NCI-H748 (cell line): ENCODE results near the gene SSNA1.
"Not testable (repeated sequence)": the region's sequence is repeated elsewhere in the genome, so short reads cannot be mapped to it uniquely, and the experiment has no call there.

Source experiments
- DNase-seq: peaks from one replicate; lab custom pipeline; 2025; ENCODE audit not compliant: unreplicated experiment; lab: John Stamatoyannopoulos, UW

The SSNA1 gene

DNA sequence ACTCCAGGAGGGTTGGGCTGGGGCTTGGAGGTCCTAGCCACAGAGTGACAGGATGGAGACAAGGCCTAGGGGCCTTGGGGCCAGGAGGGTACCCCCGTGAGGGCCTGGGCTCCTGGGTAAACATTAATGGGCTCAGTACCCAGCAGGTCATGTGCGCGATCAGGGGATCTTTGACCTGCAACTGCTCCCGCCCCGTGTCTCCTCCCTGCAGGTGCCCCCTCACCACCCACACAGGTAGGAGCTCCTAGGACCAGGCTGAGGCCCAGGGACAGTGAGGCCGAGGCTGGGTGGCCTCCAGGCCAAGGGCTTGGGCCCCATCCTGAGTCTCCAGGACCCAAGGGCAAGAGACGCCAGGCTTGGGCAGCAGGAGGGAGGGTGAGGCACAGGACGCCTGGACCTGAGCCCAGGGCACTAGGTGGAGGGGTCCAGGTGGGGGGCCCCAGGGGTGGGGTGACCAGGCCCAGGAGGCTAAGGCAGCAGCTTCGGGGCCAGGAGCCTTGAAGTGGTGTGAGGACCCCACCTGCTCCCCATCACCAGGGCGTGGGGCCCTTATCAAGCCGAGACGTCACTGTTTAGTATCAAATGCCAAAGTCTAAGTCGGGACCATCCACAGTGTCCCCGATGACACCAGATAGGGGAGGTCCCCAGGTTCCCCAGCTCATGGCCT, 42.4 kb downstream of the SSNA1 start, which contains the start of gene SLC34A3:
Gene SLC34A3, plus strand, starts transcription at position 197 of the 667 bp plus-strand sequence. CDS start 802 bp downstream, outside the sequence.
- no peak for DNase-seq

DNA sequence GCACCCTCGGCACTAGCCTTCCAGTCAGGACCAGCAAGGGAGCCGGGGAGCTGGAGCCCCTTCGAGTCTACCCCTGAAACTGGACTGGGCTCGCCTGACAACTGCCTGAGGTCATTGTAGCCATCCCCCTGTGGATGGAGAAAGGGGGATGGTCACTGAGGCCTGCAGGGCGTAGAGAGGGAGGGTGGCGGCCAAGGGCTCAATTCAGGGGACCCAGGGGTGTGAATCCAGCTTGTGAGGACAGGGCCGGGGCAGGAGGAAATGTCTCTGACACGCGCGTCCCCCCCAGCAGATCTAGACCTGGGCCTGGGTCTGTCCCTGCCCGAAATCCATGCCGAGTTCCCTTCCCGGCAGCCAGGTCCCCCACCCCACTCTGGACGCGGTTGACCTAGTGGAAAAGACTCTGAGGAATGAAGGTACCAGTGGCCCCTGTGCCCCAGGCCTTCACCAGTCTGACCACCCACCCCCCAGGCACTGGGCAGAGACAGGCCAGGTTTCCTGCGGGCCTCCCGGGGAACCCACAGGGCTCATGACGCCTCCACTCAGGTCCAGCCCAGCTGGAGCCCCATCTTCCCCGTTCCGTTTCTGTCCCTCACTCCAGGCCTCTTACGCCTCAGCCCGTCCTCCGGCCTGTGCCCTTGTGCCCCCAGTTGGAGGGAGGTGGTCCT, 43.0 kb downstream of the SSNA1 start:
- no peak for DNase-seq

DNA sequence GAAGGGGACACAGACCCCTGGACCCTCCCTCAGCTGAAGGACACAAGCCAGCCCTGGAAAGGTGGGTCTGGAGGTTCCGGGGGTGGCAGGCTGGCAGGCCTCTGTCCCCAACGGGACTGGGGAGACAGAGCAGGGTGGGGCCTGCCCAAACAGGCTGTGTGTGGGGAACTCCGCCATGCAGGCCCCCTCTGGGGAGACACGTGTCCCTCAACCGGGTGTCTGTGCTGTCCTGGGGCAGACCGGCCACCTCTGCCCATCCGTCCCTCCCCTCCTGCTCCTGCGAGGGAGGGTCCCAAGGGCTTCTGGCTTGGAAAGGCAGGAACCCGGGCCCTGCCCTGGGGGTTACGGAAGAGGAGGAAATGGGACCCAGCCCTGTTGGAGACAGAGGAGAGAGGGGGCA, 43.6 kb downstream of the SSNA1 start:
- DNase-seq, result no peak

DNA sequence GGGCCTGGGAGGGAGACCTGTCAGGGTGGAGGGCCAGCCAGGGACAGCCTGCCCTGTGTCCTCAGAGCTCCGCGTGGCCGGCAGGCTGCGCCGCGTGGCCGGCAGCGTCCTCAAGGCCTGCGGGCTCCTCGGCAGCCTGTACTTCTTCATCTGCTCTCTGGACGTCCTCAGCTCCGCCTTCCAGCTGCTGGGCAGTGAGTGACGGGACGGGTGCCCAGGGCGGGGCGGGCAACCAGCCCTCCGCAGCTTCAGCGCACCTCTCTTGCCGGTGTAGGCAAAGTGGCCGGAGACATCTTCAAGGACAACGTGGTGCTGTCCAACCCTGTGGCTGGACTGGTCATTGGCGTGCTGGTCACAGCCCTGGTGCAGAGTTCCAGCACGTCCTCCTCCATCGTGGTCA, 44.0 kb downstream of the SSNA1 start:
- DNase-seq, result no peak

DNA sequence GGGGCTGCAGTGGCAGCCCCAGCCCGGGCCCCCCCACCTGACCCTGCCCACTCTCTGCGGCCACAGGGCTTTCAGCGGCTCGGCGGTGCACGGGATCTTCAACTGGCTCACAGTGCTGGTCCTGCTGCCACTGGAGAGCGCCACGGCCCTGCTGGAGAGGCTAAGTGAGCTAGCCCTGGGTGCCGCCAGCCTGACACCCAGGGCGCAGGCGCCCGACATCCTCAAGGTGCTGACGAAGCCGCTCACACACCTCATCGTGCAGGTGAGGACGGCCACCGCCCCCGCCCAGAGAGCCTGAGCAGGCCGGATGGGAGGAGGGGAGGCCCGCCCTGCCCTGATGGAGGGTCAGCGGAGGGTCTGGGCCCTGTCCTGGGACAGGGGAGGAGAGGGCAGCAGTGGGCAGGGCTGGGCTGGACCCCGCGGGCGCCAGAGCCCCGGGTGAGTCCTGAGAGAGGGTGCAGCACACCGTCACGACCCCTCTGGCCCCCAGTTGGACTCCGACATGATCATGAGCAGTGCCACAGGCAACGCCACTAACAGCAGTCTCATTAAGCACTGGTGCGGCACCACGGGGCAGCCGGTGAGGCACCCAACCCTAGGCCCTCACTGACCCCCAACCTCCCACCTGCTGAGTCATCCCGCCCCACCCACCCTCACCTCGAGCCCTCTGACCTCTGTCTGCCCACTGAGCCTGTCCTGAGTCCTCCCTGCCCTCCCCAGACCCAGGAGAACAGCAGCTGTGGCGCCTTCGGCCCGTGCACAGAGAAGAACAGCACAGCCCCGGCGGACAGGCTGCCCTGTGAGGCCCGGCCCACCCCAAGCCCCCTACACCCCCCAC, 44.9 kb downstream of the SSNA1 start:
- DNase-seq, result no peak

DNA sequence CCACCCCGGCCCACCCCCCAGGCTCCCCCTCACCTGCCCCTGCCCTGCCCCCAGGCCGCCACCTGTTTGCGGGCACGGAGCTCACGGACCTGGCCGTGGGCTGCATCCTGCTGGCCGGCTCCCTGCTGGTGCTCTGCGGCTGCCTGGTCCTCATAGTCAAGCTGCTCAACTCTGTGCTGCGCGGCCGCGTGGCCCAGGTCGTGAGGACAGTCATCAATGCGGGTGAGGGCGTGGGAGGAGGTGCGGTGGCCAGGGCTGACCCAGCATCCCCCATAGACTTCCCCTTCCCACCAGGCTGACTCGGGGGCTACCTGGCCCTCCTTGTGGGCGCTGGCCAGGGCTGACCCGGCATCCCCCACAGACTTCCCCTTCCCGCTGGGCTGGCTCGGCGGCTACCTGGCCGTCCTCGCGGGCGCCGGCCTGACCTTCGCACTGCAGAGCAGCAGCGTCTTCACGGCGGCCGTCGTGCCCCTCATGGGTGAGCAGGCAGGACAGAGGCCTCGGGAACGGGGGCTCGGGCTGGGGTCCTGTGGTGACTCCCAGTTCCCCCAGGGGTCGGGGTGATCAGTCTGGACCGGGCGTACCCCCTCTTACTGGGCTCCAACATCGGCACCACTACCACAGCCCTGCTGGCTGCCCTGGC, 45.7 kb downstream of the SSNA1 start:
- DNase-seq, result no peak

DNA sequence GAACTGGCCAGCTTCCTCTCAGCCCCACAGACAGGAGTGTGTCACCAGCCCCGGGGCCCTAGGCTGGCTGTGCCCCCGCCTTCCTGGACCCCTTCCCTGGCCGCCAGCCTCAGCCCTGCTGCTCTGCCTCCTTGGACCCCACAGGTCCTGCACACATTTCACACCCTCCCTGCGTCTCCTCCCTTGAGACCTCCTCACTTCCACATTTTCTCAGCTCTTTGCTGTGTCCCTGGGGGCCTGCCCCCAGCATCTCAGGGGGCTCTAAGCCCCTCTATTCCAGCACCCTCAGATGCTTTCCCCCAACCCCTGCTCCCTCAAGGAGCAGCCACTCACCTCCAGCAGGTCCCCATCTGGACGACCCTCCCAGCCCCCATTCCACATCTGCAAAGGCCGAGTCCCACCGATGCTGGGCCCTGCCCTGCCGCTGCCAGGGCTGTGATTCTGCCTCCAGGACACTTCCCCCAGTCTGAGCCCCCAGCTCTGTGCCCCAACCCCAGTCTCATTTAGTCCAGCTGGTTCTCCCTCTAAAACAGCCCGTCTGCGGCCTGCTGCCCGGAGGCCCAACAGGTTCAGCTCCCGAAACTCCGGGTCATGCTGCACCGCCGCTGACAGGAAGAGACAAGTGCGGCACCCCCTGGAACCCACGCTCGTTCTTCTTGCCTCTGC, 46.4 kb downstream of the SSNA1 start:
- DNase-seq, result no peak

DNA sequence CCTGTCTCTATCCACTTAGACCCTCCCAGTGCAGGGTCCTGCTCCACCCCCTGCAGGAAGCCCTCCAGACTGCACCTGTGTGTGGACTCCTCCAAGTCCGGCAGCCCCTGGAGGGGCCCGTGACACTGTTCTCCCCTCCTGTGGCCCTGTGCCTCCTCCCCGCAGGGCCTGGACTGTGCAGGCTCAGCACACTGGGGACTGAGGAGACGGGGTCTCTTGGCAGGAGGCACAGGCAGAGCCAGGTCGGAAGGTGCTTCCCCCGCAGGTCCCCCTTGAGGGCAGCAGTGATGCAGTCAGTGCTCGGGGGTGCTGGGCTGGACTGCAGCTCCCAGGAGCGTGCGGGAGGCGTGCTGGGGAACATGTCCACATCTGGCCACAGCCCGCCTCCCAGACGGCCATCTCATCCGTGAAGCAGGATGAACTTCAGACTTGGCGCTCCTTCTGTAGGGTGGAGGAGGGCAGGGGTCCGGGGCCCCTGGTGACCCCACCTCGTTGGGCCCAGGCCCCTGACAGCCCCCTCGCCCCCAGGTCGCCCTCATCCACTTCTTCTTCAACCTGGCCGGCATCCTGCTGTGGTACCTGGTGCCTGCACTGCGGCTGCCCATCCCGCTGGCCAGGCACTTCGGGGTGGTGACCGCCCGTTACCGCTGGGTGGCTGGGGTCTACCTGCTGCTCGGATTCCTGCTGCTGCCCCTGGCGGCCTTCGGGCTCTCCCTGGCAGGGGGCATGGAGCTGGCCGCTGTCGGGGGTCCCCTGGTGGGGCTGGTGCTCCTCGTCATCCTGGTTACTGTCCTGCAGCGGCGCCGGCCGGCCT, 47.2 kb downstream of the SSNA1 start:
- peak; percentile 39 for DNase-seq

DNA sequence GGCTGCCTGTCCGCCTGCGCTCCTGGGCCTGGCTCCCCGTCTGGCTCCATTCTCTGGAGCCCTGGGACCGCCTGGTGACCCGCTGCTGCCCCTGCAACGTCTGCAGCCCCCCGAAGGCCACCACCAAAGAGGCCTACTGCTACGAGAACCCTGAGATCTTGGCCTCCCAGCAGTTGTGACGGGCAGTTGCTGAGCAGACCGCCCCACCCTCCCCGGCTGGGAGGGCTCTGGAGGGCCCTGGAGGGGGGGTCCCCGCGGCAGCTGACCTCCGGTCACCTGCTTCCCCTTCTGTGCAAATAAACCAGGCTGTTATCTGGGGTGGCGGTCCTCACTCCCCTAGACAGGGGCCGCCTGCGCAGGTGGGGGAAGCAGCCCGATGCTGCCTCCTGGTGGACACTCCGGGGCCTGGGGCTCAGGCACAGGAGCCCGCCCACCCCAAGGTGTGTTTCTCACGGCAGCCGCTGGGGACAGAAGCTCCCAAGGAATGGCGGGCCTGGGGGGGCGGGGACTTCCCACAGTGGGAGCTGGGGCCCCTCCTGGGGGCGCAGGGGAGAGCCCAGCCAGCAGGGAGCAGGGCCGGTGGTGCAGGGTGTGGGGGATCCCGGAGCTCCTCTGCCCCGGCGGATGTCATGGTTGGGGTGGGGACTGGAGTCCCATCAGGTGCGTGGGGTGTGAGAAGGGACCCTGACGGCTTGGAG, 47.9 kb downstream of the SSNA1 start:
- peak; percentile 90 for DNase-seq

DNA sequence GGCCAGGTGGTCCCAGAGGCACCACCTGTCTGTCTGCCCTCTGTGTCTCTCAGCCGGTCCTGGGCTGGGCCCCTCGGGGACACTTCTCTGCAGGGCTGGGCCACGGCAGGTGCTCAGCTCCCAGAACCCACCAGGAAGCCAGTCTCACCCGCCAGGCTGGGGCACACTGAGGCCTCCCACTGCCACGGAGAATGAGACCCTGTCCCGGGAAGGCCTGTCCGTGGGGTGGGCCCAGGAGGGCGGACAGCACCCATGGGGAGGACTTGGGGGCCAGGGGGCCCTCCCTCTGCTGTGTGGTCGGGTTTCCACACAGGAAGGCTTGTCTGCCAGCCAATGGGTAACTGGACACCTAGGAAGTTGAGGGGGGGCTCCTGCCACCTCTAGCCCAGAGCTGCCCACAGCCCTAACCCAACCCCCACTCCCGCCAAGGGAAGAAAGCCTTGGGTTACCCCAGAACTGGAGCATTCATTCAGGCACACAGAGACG, 48.5 kb downstream of the SSNA1 start:
- no peak for DNase-seq

DNA sequence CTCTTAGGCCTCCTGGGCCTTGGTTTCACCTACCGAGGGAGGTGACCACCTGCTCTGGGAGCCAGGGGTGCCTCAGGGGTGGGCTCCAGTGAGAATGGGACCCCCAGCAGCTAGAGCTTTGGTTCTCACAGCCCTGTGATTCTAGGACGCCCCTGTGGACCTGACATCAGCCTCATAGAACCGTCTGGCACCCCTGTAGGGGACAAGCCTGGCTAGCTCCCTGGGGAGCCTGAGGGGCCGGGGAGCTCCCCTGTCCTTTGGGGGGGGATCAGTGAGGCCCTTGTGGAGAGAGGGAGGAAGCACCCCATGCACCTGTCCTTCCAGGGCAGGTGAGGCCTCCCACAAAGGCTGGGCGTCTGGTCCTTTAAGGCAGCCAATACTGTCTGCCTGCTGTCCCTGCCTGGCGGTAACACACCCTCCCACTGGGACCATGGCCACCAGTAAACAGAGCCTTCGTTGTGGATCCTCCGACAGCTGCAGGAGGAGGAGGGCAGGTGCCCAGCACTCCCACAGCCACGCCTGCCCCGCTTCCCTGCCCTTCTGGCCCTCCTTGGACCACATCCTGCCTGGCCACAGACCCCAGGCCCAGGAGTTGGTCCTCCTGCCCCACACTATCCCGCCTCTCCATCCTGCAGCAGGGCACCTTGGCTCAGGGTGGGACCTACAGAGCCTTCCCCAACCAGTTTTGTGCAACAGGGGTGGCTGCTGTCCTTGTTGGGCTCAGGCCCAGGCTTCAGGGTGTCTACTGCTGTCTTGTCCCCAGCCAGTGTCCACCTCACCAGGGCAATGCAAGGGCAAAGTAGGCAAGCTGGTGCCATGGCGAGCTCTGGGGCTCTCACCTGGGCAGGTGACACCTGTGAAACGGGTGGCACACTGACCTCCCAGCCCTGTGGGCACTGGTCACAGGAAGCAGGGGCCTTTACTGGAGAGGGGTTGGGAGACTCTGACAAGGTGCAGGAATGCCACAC, 49.6 kb downstream of the SSNA1 start:
- DNase-seq, result peak; percentile 76

DNA sequence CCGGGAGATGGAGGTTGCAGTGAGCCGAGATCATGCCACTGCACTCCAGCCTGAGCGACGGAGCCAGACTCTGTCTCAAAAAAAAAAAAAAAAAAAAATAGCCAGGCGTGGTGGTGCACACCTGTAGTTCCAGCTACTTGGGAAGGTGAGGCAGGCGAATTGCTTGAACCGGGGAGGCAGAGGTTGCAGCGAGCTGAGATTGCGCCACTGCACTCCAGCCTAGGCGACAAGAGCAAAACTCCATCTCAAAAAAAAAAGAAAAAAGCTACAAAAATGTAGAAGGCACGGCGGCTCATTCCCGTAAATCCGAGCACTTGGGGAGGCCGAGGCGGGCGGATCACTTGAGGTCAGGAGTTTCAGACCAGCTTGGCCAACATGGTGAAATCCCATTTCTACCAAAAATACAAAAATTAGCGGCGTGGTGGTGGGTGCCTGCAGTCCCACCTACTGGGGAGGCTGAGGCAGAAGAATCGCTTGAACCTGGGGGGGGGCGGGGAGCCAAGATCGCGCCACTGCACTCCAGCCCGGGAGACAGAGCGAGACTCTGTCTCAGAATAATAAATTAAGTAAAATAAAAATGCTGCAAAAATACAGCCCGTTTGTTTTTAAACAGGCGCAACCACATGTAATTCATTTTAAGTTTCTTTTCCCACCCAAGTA, 51.2 kb downstream of the SSNA1 start:
- not testable (repeated sequence) for DNase-seq
